Thyroid gland (tissue), 4 donors: ENCODE measurements around the gene KLF7.

Experiments used
- POLR2A ChIP-seq, 2 donors: fragments of 450-650 bp; IDR thresholded peaks; one replicate each; pipeline ENCODE4 v1.6.1; 2017; ENCODE audit warnings: antibody characterized with exemption in 2 of 2, mild to moderate bottlenecking in 2 of 2, moderate library complexity in 1 of 2
- TF ChIP-seq, protein P1 (sequence below), 6 experiments: fragments of 200-600 bp in 3 of 6; fragments of 450-650 bp in 3 of 6; sonication (generic) in 3 of 6; IDR thresholded peaks; one replicate each; pipeline ENCODE4 v1.5.1; 2016 to 2019; ENCODE audit warnings: antibody characterized with exemption in 6 of 6, mild to moderate bottlenecking in 2 of 6, inconsistent platforms in 1 of 6, moderate library complexity in 1 of 6

DNA sequence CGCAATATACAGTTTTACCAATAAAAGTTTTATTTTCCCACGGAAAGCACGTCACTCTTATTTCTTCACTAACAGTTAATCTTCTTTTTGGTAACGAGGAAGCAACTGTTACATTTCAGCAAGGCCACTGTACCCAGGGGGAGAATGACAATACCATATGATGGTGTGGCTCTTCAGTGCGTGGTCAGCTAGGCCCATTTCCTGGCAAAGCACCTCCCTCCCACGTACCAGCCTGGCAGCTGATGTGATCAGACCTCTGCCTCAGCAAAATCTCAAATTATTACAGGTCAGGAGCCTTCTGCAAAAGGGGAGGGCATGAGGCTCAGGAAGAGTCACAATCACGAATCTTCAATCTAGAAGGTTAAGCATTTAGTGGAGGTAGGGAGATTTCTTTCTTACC, 55.4 kb downstream of the KLF7 start:
- TF ChIP-seq, protein P1, sequence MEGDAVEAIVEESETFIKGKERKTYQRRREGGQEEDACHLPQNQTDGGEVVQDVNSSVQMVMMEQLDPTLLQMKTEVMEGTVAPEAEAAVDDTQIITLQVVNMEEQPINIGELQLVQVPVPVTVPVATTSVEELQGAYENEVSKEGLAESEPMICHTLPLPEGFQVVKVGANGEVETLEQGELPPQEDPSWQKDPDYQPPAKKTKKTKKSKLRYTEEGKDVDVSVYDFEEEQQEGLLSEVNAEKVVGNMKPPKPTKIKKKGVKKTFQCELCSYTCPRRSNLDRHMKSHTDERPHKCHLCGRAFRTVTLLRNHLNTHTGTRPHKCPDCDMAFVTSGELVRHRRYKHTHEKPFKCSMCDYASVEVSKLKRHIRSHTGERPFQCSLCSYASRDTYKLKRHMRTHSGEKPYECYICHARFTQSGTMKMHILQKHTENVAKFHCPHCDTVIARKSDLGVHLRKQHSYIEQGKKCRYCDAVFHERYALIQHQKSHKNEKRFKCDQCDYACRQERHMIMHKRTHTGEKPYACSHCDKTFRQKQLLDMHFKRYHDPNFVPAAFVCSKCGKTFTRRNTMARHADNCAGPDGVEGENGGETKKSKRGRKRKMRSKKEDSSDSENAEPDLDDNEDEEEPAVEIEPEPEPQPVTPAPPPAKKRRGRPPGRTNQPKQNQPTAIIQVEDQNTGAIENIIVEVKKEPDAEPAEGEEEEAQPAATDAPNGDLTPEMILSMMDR (IDR thresholded peaks at IDR 0.05): no peak
- no peak for TF ChIP-seq POLR2A (IDR thresholded peaks at IDR 0.05)
